HG02798 (cell line): ENCODE data around the gene NHLRC4.

Experiments
- ATAC-seq: cut with Tn5 transposase; IDR thresholded peaks from one replicate; pipeline ENCODE4 v1.9.1; 2021; ENCODE audit warnings: mild to moderate bottlenecking; ENCODE audit not compliant: unreplicated experiment, poor library complexity

Gene NHLRC4

DNA sequence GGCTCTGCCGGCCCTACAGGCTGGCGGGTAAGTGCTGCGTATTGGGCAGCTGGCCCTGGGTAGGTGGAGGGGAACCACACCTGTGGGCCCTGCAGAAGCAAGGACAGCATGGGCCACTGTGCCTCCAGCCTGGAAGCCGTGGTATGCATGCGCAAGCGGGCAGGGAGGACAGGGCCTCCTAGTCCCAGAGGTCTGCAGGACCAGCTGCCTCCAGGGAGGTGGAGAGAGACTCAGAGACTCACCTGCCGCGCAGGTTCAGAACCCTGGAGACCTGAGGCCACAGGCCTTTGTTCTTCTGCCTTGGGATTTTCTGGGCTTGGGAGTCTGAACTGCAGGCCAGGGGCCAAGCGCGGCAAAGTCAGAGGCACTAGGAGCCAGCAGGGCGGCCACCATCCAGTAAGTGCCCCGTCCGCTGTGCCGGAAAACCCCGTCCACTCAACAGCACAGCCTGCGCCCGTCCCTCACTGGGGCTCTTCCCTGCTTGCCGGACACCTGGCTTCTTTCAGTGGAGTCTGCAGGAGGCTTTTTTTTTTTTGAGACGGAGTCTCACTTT lies 14.2 kb downstream of the NHLRC4 start:
- ATAC-seq = no peak

DNA sequence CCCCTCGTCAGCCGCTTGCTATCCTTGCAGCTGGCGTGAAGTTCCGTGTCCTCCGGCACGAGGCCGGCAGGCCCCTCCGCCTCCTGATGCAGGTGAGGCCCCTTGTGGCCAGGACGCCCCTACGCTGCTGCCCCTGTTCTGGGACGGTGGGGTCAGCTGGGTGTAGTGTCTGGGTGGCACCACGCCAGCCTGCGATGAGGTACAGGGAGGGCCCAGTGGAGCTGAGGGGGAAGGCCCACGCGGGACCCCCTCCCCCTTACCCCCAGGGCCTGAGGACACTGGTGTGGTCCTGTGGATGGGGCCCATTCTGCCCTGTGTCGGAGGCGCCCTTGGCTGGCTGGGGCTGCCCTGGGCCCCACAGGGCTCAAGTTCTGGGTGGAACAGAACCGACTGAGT lies 15.4 kb downstream of the NHLRC4 start:
- ATAC-seq = no peak

- ATAC-seq = no peak
Measured at GRCh38 chr16:582614-583331, 16.0 kb downstream of the NHLRC4 start.

DNA sequence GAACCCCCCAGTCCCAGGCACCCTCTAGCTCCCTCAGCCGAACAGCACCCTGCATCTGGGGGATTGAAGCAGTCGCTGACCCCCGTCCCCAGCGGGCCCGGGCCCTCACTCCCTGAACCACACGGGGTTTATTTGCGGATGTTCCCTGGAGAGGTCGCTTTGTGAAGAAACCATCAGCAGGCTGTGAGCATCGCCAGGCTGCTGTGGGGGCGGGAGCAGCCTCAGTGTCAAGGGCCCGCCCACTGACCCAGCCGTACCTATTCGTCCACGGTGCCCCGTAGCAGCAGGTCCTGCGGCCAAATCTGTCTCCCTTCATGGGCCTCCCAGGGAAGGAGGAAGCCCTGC lies 16.6 kb downstream of the NHLRC4 start:
- no peak for ATAC-seq

DNA sequence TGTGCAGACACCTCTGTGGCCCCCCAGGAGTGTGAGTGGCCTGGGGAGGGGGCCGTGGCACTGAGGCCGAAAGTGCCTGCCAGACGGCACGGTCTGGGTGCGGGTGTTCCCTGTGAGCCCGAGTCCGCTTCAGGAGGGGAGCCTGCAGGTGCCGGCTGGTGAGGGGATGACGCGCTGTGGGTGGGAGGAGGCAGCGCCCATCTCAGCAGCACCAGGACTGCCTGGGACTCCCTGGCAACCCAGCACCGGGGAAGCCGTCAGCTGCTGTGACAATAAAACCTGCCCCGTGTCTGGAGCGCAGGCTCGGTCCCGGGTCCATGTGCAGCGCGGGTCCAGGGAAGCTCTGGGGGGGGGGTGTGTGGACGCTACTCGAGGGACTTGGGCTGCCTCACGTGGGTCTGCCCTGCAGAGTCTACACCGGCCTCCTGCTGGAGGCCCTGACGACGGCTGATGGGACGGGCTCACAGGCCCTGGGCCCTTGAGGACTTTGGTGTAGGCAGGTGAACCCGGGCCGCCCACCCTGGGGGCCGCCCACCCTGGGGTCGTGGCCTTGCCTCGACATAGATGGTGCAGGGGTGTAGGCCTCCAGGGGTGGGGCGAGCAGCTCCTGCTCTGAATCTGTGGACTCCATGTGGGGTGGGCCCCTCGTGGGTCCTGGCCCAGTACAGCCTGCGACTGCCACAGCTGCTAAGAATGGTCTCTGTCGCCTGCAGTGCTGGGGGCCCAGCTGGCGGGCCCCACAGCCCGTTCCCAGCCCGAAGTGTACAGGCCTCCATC lies 17.2 kb downstream of the NHLRC4 start:
- ATAC-seq = no peak

GRCh38 chr16:585351-585750 lies 18.5 kb downstream of the NHLRC4 start:
- no peak for ATAC-seq

DNA sequence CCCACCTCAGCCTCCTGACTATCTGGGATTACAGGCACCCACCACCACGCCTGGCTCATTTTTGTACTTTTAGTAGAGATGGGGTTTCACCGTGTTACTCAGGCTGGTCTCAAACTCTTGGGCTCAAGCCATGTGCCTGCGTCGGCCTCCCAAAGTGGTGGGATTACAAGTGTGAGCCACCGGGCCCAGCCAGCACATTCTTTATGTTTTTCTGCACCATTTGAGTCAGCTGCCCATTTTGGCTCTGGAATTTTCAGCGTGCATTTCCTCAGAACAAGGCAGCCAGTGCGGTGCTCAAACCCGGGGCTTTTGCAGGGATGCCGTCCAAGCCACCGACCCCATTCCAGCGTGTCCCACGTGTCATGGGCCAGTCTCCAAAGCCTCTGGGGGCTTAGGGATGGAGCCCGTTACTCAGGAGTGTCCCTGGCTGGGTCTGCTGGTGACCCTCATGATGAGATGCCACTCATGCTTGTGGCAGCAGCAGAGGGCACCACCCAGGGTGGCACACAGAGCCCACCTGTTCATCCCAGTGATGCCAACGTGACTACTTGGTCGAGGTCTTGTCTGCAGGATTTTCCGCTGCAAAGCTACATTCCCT lies 19.3 kb downstream of the NHLRC4 start:
- ATAC-seq = no peak

GRCh38 chr16:586645-587590 lies 20.1 kb downstream of the NHLRC4 start:
- ATAC-seq = no peak

DNA sequence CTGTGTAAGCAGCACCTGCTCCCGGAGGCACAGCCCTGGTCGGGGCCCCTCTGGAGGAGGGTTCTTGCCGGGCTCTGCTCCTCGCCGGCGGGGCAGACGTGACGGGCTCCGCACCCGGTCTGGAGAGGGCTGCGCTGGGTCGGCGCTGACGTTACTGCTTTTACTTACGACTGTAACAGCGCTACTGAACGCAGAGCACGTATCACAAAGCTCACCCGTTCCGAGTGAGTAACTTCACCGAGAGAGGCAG lies 21.8 kb downstream of the NHLRC4 start:
- no peak for ATAC-seq

DNA sequence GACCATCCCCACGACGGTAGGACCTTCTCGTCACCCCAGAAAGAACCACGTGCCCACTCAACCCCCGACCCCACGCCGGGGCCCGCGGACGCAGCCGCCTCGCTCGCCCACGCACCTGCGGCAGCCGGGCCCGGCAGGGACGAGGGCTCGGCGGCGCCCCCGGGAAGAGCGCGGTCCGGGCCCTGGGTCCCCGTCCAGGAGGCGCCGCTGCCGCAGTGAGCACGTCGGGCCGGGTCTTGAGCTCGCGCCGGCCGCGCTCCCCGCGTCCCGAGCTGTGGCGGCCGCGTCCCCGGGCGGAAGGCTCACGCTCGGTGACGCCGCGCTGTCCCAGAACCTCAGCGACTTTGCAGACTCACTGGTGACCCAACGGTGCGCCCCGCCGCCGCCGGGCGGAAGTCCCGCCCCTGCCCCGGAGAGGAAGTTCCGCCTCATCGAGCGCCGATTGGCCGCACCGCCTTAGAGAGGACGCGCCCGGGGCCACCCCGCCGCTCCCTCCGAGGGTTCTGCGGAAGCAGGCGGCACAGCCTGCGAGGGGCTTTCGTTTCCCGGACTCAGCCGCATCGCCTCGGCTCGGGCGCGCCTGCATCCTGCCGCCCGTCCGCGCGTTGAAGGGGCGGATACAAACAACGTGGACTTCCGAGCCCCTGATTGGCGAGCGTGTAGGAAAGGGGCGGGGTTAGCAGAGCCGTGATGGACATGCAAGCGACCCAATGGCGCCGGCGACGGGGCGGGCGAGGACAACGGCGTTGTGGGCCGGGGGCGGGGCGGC lies 22.3 kb downstream of the NHLRC4 start:
- ATAC-seq = peak; percentile 74

DNA sequence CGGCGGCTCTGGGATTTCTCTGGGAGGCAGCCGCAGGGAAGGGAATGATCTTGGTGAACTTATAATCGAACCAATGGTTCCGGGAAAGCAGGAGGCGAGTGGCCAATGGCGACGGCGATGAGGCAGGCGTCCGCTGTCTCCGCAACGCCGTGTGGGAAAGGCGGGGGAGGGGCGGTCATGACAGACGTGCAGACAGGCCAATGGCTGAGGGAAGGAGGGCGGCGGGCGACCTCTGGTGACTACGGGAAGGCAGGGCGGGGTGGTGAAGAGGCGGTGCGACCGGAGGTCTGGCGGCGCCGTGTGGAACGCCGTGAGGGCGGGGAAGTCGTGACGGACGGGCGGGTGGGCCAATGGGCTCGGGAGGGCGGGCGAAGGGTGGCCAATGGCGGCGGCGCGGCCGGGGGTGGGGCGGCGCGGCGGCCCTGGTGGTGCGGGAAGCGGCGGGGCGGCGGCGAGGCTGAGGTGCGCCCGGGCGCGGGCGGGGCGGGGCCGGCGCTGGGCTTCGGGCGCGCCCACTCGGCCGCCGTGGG lies 22.9 kb downstream of the NHLRC4 start, which contains the start of gene RAB40C:
TSS of gene RAB40C (plus strand) at position 409 of the 530 bp plus-strand sequence. CDS start 226 bp downstream, outside the sequence.
- ATAC-seq = peak; percentile 82

DNA sequence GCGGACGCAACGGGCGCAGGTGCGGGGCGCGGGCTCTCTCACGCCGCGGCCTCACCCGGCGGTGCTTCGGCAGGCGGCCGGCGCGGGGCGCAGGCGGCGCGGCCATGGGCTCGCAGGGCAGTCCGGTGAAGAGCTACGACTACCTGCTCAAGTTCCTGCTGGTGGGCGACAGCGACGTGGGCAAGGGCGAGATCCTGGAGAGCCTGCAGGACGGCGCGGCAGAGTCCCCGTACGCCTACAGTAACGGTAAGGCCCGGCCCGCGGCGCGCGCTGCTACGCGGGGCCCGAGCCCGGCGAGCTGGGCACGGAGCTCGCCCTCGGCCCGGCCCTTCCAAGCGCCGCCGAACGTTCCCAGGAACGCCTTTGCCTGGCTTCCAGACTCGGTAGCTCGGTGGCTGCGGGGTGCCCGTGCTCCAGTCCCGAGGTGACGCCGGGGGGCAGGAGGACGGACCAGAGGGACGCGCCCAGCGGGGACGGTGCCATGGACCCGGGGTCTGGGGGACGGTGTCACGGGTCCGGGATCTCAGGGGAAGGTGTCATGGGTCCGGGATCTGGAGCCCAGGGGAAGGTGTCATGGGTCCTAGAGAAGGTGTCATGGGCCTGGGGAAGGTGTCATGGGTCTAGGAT lies 23.5 kb downstream of the NHLRC4 start:
- no peak for ATAC-seq

DNA sequence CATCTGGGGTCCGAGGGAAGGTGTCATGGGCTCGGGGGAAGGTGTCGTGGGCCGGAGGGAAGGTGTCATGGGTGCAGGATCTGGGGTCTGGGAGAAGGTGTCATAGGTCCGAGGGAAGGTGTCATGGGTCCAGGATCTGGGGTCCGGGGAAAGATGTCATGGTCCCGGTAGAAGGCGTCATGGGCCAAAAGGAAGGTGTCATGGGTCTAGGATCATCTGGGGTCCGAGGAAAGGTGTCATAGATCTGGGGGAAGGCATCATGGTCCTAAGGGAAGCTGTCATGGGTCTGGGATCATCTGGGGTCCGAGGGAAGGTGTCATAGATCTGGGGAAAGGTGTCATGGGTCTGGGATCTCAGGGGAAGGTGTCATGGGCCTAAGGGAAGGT lies 24.0 kb downstream of the NHLRC4 start:
- no peak for ATAC-seq

GRCh38 chr16:591231-591630 lies 24.4 kb downstream of the NHLRC4 start:
- no peak for ATAC-seq

DNA sequence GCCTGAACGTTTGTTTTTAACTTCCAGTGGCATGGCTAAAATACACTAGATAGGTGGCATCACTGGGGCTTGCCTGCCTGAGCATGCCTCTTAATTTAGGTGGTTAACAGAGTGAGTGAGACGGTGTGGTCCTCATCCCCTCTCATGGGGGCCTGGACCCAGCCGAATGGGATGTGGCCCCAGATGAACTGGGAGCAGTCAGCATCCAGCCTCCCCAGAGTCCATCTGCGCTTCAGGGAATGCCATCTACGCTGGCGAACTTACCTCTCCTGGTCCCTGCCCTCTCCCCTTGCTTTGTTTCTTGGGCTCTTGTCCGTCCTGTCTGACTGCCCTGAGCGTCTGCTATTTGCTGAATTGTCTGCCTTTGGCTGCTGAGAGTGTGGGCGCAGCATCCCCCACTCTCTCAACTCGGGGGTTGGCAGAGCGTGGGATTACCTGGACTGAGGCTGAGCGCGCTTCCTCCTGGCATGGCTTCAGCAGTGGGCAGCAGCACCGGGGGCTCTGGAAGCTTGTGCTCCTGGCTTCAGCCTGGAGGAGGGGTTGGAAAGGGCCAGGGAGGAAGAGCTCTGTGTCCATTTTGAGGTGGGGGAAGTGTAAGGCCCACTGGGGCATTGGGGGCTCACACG lies 25.2 kb downstream of the NHLRC4 start:
- ATAC-seq = no peak

DNA sequence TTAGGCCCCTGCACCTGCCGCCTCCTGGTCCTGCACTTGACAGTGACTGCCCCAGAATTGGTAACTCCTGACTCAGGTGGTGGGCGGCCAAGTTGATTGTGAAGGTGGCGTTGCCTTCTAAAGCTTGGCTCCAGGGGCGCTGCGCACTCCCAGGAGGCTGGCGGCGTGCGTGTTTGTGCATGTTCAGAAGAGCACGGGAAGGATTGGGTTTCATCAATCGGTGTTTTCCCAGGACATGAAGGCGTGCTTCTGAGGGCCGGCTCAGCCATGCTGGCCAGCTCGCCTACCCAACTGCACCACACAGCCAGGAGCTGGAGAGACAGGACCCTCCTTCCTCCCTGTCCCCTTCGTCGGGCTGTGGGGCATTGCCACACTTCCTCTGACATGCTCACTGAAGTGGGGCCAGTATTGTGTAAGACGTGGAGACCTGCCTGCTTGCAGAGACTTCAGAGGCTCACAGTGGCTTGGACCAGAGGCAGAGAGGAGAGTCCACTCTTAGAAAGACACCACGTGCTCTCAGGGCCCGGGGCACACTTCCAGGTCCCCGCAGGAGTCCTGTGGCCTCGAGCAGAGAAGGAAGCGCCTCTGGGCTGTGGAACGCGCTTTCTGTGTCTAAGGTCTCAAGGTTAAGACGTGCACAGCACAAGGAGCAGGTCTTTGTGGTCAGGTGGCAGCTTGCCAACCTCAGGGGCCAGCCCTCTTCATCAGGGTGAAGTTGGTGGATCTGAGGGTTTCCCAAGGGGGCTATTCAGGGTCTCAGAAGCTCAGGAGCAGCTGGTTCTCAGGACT lies 25.9 kb downstream of the NHLRC4 start:
- ATAC-seq = no peak

GRCh38 chr16:593406-593805 lies 26.6 kb downstream of the NHLRC4 start:
- no peak for ATAC-seq

DNA sequence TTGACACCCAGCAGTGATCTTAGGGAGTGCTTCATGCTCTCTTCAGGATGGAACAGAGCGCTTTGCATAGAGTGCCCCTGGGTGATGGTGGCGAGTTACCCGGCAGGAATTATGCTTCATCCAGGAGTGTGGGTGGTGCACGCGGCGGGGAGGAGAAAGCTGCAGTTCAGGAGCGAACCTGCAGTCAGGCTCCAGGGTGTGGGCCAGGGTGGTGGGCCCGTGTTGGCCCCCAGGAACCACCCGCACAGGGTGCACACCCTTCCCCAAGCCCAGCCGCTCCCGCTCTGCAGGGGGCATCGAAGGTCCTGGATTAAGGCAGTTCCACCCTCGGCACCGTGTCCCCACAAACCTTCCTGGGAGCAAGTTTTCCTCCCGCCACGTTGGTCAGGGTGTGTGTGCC lies 27.0 kb downstream of the NHLRC4 start:
- ATAC-seq = no peak
